Uterus (tissue), 2 donors: Measurements from ENCODE around the gene IFNL4.

ENCODE experiments used
- CTCF ChIP-seq, 4 experiments: fragments of 200-600 bp in 2 of 4; fragments of 450-650 bp in 2 of 4; sonication (generic) in 2 of 4; IDR thresholded peaks; one replicate each; pipeline ENCODE4 v1.5.1; 2016 to 2019; ENCODE audit warnings: antibody characterized with exemption in 4 of 4, mild to moderate bottlenecking in 2 of 4, moderate library complexity in 1 of 4
- POLR2A ChIP-seq, 2 donors: fragments of 450-650 bp; IDR thresholded peaks; one replicate each; pipeline ENCODE4 v1.6.1; 2016; ENCODE audit warnings: antibody characterized with exemption in 2 of 2, mild to moderate bottlenecking in 1 of 2, moderate library complexity in 1 of 2

- TF ChIP-seq CTCF (IDR thresholded peaks at IDR 0.05) (no peak), POLR2A (IDR thresholded peaks at IDR 0.05) (no peak)
Measured at GRCh38 chr19:39223703-39224279, 24.9 kb downstream of the IFNL4 start.
